ENCODE data around the gene UBAC2.

UBAC2 gene

DNA sequence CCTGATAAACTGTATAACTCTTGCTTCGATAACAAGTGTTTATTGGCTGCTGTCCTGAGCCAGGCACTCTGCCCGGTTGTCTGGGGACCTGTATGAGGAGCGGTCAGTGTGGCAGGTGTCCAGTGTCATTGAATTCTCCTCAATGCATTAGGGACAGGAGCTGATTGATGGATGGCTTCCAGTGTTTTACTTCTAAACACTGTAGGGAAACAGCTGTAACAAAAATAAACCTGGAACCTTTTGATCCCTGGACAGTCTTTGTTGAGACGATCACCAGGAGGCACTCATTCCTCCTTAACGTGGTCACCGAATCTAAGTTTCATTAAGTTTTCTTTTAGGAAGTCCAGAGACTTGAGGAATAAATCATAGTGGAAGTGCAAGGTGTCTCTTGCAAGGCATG lies 17.9 kb downstream of the UBAC2 start:
- DNase-seq (ENCODE audit: low read depth), result no peak
- TF ChIP-seq, protein P1, sequence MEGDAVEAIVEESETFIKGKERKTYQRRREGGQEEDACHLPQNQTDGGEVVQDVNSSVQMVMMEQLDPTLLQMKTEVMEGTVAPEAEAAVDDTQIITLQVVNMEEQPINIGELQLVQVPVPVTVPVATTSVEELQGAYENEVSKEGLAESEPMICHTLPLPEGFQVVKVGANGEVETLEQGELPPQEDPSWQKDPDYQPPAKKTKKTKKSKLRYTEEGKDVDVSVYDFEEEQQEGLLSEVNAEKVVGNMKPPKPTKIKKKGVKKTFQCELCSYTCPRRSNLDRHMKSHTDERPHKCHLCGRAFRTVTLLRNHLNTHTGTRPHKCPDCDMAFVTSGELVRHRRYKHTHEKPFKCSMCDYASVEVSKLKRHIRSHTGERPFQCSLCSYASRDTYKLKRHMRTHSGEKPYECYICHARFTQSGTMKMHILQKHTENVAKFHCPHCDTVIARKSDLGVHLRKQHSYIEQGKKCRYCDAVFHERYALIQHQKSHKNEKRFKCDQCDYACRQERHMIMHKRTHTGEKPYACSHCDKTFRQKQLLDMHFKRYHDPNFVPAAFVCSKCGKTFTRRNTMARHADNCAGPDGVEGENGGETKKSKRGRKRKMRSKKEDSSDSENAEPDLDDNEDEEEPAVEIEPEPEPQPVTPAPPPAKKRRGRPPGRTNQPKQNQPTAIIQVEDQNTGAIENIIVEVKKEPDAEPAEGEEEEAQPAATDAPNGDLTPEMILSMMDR (IDR thresholded peaks at IDR 0.05; ENCODE audit: control insufficient read depth, insufficient read depth, low read depth, low read length, missing control alignments), result no peak
- no peak overlapping the region for H3K4me3 ChIP-seq (ENCODE audit: control insufficient read depth, low read depth, low read length)

DNA sequence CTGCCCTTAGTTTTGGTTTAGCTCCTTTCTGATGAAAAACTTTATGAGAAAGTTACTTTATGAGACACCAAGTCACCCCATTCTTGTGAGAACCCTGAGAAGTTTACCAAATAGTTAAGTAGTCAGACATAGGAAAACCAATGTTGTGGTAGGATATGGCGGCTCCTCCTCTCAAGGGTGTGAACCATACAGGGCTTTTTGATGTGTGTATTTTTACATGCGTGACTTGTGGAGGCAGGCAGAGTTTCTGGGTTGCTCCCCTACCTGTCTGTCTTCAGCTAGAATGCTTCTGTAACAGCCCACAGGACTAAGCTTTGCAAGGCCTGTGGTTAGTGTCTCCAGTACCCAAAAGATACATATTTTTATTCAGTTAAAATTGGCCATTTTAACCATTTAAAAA lies 18.3 kb downstream of the UBAC2 start:
- no peak for DNase-seq (ENCODE audit: low read depth)
- TF ChIP-seq, protein P1 (IDR thresholded peaks at IDR 0.05; ENCODE audit: control insufficient read depth, insufficient read depth, low read depth, low read length, missing control alignments), result no peak
- no peak overlapping the region for H3K4me3 ChIP-seq (ENCODE audit: control insufficient read depth, low read depth, low read length)

DNA sequence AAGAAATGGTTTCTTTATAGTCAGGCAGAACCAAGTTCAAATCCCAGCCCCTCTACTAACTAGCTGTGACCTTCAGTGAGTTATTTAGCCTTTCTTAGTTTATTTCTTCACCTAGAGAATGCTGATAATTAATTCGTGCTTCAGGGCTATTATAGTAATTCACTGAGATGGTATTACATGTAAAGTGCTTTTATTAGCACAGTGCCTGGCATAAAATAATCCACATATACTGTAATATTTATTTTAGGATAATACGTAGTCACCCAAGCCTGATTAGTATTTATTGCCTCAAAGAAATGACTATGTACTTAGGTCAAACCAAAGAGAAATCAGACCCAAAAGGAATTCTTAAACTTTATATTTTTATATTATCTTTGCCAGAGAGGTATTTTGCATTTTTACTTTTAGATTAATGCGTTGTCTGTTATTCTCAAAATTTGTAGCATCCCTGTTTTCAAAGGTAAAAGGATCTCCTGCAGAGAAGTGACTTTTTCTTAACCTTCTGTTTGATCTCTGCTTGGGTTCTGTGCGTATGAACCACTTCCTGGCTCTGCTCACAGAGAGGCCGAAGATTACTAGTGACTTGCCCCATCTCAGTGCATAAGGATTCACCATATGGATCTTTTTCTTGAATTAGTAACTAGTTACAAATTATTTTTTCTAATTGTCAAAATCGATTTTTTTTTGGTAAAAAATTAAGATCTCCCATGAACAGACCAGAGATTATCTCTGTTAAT lies 19.7 kb downstream of the UBAC2 start:
- no peak for DNase-seq (ENCODE audit: low read depth)
- no peak overlapping the region for H3K4me3 ChIP-seq (ENCODE audit: control insufficient read depth, low read depth, low read length)
- TF ChIP-seq, protein P1 (IDR thresholded peaks at IDR 0.05; ENCODE audit: control insufficient read depth, insufficient read depth, low read depth, low read length, missing control alignments), result no peak

DNA sequence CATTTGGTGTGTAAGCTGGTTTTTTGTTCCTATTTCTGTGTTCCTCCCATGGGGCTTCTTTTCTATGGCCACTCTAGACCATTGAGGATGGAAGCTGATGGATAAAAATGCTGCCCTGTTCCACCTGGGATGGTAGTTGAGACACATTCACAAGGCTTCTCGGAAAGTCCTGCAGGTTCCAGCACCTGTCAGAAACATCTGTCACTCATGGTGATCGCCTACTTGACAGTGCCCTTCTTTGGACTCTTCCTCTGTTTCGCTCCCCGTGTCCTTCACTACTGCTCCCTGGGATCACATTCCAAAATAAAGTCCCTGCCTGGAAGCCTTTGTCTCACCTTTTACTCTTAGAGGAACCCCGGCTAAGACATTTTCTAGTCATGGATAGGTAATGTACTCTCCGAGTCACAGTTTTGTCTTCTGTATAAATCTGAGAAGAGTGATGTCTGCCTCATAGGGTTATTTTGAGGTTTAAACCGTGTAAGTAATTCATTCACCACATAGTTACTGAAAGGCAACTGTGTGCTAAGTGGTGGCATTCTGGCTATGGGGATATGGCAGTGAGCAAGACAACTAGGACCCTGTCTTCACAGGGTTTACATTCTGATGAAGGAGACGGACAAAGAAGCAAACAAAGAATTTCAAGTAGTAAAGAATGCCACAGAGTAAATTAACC lies 21.0 kb downstream of the UBAC2 start:
- no peak overlapping the region for H3K4me3 ChIP-seq (ENCODE audit: control insufficient read depth, low read depth, low read length)
- DNase-seq (ENCODE audit: low read depth), result no peak
- TF ChIP-seq, protein P1 (IDR thresholded peaks at IDR 0.05; ENCODE audit: control insufficient read depth, insufficient read depth, low read depth, low read length, missing control alignments), result no peak

DNA sequence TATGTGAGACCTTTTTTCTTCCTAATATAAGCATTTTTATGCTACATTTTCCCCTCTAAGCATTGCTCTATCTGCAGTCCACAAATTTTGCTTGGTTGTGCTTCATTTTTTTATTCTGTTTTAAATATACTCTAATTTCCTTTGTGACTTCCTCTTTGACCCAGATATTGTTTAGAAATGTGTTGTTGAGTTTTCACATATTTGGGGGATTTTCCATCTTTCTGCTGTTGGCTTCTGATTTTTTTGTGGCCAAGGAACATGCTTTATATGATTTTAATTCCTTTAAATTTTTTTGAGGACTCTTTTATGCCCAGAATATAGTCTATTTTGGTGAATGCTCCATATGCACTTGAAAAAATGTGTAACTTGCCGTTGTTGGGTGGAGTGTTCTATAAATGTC lies 22.9 kb downstream of the UBAC2 start:
- no peak for DNase-seq (ENCODE audit: low read depth)
- TF ChIP-seq, protein P1 (IDR thresholded peaks at IDR 0.05; ENCODE audit: control insufficient read depth, insufficient read depth, low read depth, low read length, missing control alignments), result no peak
- H3K4me3 ChIP-seq (ENCODE audit: control insufficient read depth, low read depth, low read length), result no peak overlapping the region

DNA sequence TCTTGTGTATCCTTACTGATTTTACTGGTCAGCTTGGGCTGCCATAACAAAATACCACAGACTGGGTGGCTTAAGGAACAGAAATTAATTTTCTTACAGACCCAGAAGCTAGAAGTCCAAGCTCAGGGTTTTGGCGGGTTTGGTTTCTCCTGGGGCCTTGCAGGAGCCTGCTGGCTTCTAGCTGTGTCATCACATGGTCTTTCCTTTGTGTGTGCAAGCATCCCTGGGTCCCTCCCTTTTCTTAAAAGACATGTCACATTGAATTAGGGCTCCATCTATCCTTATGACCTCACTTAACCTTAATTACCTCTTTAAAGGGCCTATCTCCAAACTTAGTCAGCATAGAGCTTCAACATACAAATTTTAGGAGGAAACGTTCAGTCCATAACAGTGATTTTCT lies 23.4 kb downstream of the UBAC2 start:
- TF ChIP-seq, protein P1 (IDR thresholded peaks at IDR 0.05; ENCODE audit: control insufficient read depth, insufficient read depth, low read depth, low read length, missing control alignments), result no peak
- DNase-seq (ENCODE audit: low read depth), result no peak
- H3K4me3 ChIP-seq (ENCODE audit: control insufficient read depth, low read depth, low read length), result no peak overlapping the region

All from AG09309 (cell line).